Transverse colon (tissue), 4 donors: ENCODE results near the gene LCNL1. TPM values are rescaled to one million over a fixed set of nuclear protein-coding genes. Genes with fewer than 3 reads are reported as not detected.

ENCODE experiments used
- DNase-seq: peaks from one replicate; pipeline ENCODE4 v3.0.0-alpha.2; 2019
- H3K27ac ChIP-seq, 4 donors: fragments of 200-600 bp; sonication (generic); 2 replicates each; pipeline ENCODE4 v1.5.1; 2016 to 2018; ENCODE audit warnings: inconsistent platforms in 4 of 4
- H3K27me3 ChIP-seq: fragments of 200-600 bp; sonication (generic); 2 replicates; pipeline ENCODE4 v1.5.1; 2017; ENCODE audit warnings: inconsistent platforms
- H3K36me3 ChIP-seq, 4 donors: fragments of 200-600 bp; sonication (generic); 2 replicates each; pipeline ENCODE4 v1.5.1; 2017 to 2019; ENCODE audit warnings: inconsistent platforms in 4 of 4
- H3K4me1 ChIP-seq, 4 donors: fragments of 200-600 bp; sonication (generic); 2 replicates each; pipeline ENCODE4 v1.5.1; 2017 to 2020; ENCODE audit warnings: inconsistent platforms in 4 of 4
- H3K4me3 ChIP-seq, 4 donors: fragments of 200-600 bp; sonication (generic); 1 replicate in 1 of 4; 2 replicates in 3 of 4; pipeline versions ENCODE4 v1.5.1 to v1.6.1; 2017 to 2019; ENCODE audit warnings: inconsistent platforms in 4 of 4
- H3K9me3 ChIP-seq, 2 donors: fragments of 200-600 bp; sonication (generic); 2 replicates each; pipeline ENCODE4 v1.5.1; 2017 to 2019; ENCODE audit warnings: inconsistent platforms in 2 of 2
- CTCF ChIP-seq, 5 experiments: fragments of 200-600 bp in 3 of 5; fragments of 450-650 bp in 2 of 5; sonication (generic) in 3 of 5; IDR thresholded peaks; 1 replicate in 2 of 5; 2 replicates in 3 of 5; pipeline ENCODE4 v1.5.1; 2016 to 2017; ENCODE audit warnings: antibody characterized with exemption in 5 of 5, inconsistent platforms in 3 of 5, mild to moderate bottlenecking in 2 of 5, moderate library complexity in 1 of 5
- EP300 ChIP-seq: sonication (generic); formaldehyde crosslinking; IDR thresholded peaks from one replicate; pipeline ENCODE4 v1.6.1; 2017; ENCODE audit warnings: antibody characterized with exemption, low read depth
- POLR2A ChIP-seq: fragments of 450-650 bp; IDR thresholded peaks from one replicate; pipeline ENCODE4 v1.6.1; 2016; ENCODE audit warnings: antibody characterized with exemption, mild to moderate bottlenecking, moderate library complexity
- POLR2AphosphoS5 ChIP-seq, 3 donors: sonication (generic); formaldehyde crosslinking; IDR thresholded peaks; one replicate each; pipeline ENCODE4 v1.6.1; 2016; ENCODE audit warnings: antibody characterized with exemption in 3 of 3
- WGBS, 2 donors: methylation state at CpG; one replicate each; pipeline ENCODE4 v1.1.5; 2018; ENCODE audit warnings: low coverage in 1 of 2; 5-methylcytosine and 5-hydroxymethylcytosine counted together
- in situ Hi-C, 4 donors: fragments of 200-750 bp; cut with MboI; loops; one replicate each; pipeline versions ENCODE4 v1.15.0 to v1.15.1; 2017; ENCODE audit warnings: low sequenced_read_pairs in 3 of 4, low pct_ligation_motif_present in 1 of 4, low pct_unique_long_range_greater_than_20kb in 1 of 4
- intact Hi-C: fragments of 100-400 bp; cut with DNase I; formaldehyde crosslinking; loops from one replicate; pipeline ENCODE4 v1.15.1; 2023; ENCODE audit warnings: low total_unique reads
- total RNA-seq, 4 donors: library from RNA; depleted of rRNA; stranded (reverse); fragments of >200 nt; gene quantifications; one replicate each; pipeline ENCODE4 v1.1.0, GENCODE V29; 2016

LCNL1 gene
- total RNA-seq, 4 donors from 2014 or later: 0.27 to 0.75 TPM; not detected in 2

GRCh38 chr9:136970361-136970760 lies 12.4 kb upstream of the LCNL1 start:
- intact Hi-C loops (no loop called here), in situ Hi-C loops (no loop called here)
- no peak overlapping the region for H3K27ac ChIP-seq
- 38% methylated on average over 1 of the region's 11 CpGs; no CpG with 5 or more reads in 1 of the 2 donors for WGBS, 2 donors
- no peak overlapping the region for H3K4me3 ChIP-seq
- peaks cover 0 to 14% (median 2%) of the 10 kb centered on the region in 4 donors for H3K4me1 ChIP-seq
- TF ChIP-seq POLR2A: no peak
- no peak for TF ChIP-seq POLR2AphosphoS5 (IDR thresholded peaks at IDR 0.05)
- no peak for TF ChIP-seq EP300
- TF ChIP-seq CTCF (IDR thresholded peaks at IDR 0.05): no peak
- H3K9me3 ChIP-seq: no peaks in the 10 kb centered on the region
- peaks cover 5% of the 10 kb centered on the region for H3K27me3 ChIP-seq
- H3K36me3 ChIP-seq: no peaks in the 10 kb centered on the region
- DNase-seq: no peak

- Histone ChIP-seq H3K4me3 (no peak overlapping the region), H3K27ac (no peak overlapping the region), H3K9me3 (no peaks in the 10 kb centered on the region), H3K36me3 (no peaks in the 10 kb centered on the region), H3K4me1 (peaks cover 0 to 9% (median 0%) of the 10 kb centered on the region in 4 donors), H3K27me3 (no peaks in the 10 kb centered on the region)
- DNase-seq: no peak
- in situ Hi-C loops: no loop called here
- WGBS, 2 donors: 77% methylated on average over 14 of the region's 14 CpGs; no CpG with 5 or more reads in 1 of the 2 donors
- intact Hi-C loops: no loop called here
- TF ChIP-seq EP300 (no peak), POLR2A (no peak), POLR2AphosphoS5 (IDR thresholded peaks at IDR 0.05) (no peak), CTCF (IDR thresholded peaks at IDR 0.05) (no peak)
Observed at GRCh38 chr9:136971746-136972145, 11.0 kb upstream of the LCNL1 start.

- peaks cover 0 to 9% (median 0%) of the 10 kb centered on the region in 4 donors for H3K4me1 ChIP-seq
- no peaks in the 10 kb centered on the region for H3K36me3 ChIP-seq
- WGBS, 2 donors: 77% methylated on average over 9 of the region's 11 CpGs; no CpG with 5 or more reads in 1 of the 2 donors
- in situ Hi-C loops (no loop called here), intact Hi-C loops (no loop called here)
- H3K27me3 ChIP-seq: no peaks in the 10 kb centered on the region
- TF ChIP-seq CTCF (IDR thresholded peaks at IDR 0.05) (no peak), EP300 (no peak), POLR2AphosphoS5 (IDR thresholded peaks at IDR 0.05) (no peak), POLR2A (no peak)
- H3K4me3 ChIP-seq: no peak overlapping the region
- H3K27ac ChIP-seq: no peak overlapping the region
- DNase-seq: no peak
- no peaks in the 10 kb centered on the region for H3K9me3 ChIP-seq
Observed at GRCh38 chr9:136972335-136972734, 10.5 kb upstream of the LCNL1 start.

GRCh38 chr9:136972743-136973142 lies 10.1 kb upstream of the LCNL1 start:
- WGBS, 2 donors: 63% methylated on average over 13 of the region's 13 CpGs; no CpG with 5 or more reads in 1 of the 2 donors
- H3K36me3 ChIP-seq: no peaks in the 10 kb centered on the region
- in situ Hi-C loops: no loop called here
- no peak overlapping the region for H3K27ac ChIP-seq
- H3K4me3 ChIP-seq: no peak overlapping the region
- DNase-seq: no peak
- no peaks in the 10 kb centered on the region for H3K9me3 ChIP-seq
- intact Hi-C loops: no loop called here
- H3K27me3 ChIP-seq: peaks cover 2% of the 10 kb centered on the region
- peaks cover 0 to 13% (median 2%) of the 10 kb centered on the region in 4 donors for H3K4me1 ChIP-seq
- no peak for TF ChIP-seq POLR2A
- TF ChIP-seq CTCF (IDR thresholded peaks at IDR 0.05): no peak
- TF ChIP-seq EP300: no peak
- no peak for TF ChIP-seq POLR2AphosphoS5 (IDR thresholded peaks at IDR 0.05)
